ENCODE data around the gene GPATCH11.
A peak's percentile ranks its signal among the peaks of the same experiment; 100 is the strongest.

GPATCH11 gene

DNA sequence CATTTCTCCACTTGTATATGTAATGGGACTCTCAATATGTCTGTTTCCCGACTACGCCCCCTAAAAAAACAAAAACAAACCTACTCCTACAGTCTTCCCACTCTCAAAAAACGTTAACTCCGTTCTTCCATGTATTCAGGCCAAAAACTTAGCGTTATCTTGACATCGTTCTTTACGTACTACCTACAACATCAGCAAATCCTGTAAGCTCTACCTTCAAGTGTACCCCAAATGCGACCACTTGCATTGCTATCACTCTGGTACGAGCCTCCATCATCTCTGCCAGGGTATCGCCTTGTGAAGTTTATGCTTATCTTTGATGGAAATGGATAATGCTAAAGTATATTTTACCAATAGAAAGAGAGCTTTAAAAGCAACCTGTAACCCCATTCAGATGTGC lies 479 bp downstream of the GPATCH11 start:
- DNase-seq (ENCODE audit: low read depth), result no peak
- peak overlapping the region; percentile 86 for H3K4me3 ChIP-seq (ENCODE audit: control insufficient read depth, low read depth, low read length)
- TF ChIP-seq, protein P1, sequence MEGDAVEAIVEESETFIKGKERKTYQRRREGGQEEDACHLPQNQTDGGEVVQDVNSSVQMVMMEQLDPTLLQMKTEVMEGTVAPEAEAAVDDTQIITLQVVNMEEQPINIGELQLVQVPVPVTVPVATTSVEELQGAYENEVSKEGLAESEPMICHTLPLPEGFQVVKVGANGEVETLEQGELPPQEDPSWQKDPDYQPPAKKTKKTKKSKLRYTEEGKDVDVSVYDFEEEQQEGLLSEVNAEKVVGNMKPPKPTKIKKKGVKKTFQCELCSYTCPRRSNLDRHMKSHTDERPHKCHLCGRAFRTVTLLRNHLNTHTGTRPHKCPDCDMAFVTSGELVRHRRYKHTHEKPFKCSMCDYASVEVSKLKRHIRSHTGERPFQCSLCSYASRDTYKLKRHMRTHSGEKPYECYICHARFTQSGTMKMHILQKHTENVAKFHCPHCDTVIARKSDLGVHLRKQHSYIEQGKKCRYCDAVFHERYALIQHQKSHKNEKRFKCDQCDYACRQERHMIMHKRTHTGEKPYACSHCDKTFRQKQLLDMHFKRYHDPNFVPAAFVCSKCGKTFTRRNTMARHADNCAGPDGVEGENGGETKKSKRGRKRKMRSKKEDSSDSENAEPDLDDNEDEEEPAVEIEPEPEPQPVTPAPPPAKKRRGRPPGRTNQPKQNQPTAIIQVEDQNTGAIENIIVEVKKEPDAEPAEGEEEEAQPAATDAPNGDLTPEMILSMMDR (IDR thresholded peaks at IDR 0.05; ENCODE audit: control insufficient read depth, insufficient read depth, low read depth, low read length, missing control alignments), result no peak

DNA sequence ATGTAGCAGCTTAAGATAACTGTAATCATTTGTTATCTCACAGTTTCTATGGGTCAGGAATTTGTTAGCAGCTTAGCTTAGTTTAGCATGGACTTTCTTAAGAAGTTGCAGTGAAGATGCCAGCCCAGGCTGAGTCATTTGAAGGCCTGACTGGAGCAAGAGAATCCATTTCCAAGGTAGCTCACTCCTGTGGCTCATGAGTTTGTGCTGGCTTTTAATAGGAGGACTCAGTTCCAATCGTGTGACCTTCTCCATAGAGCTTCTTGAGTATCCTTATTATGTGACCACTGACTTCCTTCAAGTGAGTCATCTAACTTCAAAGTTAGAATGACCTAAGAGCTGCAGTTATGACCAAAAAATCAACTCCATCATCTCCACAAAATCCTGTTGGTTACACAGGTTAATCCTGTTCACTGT lies 1.4 kb downstream of the GPATCH11 start:
- DNase-seq (ENCODE audit: low read depth), result peak; percentile 28
- TF ChIP-seq, protein P1 (IDR thresholded peaks at IDR 0.05; ENCODE audit: control insufficient read depth, insufficient read depth, low read depth, low read length, missing control alignments), result no peak
- H3K4me3 ChIP-seq (ENCODE audit: control insufficient read depth, low read depth, low read length), result no peak overlapping the region

DNA sequence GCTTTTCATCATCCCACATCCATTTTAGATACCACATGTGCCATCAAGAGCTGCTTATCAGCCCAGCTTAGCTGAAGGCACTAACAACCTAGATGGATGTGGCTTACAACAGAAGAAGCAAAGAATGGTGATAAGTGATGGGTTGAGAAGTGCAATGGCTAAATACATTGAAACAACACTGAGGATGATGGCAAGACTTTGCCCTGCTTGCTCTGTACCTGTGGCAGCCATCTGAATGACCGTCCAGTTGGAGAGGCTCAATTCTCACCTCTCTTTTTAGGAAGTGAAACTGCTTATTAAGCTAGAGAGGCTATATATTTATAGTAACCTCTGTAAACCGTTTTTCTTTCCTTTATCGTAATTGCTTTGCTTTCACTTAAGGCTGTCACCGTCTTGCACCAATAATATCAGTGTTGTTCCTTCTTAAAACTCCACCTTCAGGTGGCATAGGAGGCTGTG lies 5.7 kb downstream of the GPATCH11 start:
- TF ChIP-seq, protein P1 (IDR thresholded peaks at IDR 0.05; ENCODE audit: control insufficient read depth, insufficient read depth, low read depth, low read length, missing control alignments), result no peak
- no peak overlapping the region for H3K4me3 ChIP-seq (ENCODE audit: control insufficient read depth, low read depth, low read length)
- DNase-seq (ENCODE audit: low read depth), result no peak

DNA sequence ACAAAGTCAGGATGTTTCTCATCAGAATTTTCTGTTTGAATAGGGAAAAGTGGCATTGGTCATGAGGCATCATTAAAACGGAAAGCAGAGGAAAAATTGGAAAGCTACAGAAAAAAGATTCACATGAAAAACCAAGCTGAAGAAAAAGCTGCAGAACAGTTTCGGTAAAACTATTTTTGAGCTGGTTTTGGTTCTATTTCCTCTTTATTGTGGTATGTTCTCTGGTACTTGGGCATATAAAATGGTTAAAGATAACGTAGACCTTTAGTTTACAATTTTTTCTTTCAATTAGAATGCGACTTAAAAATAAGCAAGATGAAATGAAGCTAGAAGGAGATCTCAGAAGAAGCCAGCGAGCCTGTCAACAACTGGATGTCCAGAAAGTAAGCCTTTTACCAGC lies 7.6 kb downstream of the GPATCH11 start:
- DNase-seq (ENCODE audit: low read depth), result no peak
- TF ChIP-seq, protein P1 (IDR thresholded peaks at IDR 0.05; ENCODE audit: control insufficient read depth, insufficient read depth, low read depth, low read length, missing control alignments), result no peak
- no peak overlapping the region for H3K4me3 ChIP-seq (ENCODE audit: control insufficient read depth, low read depth, low read length)

DNA sequence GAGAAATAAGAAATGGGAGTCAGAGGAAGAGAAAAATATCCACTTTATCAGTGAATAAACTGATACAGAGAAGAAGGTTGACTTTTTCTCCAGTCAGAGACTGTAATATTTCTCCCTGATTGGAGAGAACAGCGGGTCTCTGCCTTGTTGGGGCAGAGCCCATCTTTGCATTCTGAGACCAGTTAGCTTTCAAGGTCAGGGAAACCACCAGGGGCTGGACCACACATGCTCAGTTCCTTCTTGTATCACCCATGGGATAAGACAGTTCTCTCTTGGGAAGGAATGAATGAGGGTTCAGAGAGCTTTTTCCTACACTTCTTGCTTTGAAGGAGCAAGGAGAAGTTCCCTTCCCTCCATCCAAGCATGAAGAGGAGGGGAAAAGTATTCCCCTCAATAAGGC lies 12.2 kb downstream of the GPATCH11 start:
- no peak overlapping the region for H3K4me3 ChIP-seq (ENCODE audit: control insufficient read depth, low read depth, low read length)
- no peak for DNase-seq (ENCODE audit: low read depth)
- TF ChIP-seq, protein P1 (IDR thresholded peaks at IDR 0.05; ENCODE audit: control insufficient read depth, insufficient read depth, low read depth, low read length, missing control alignments), result no peak

DNA sequence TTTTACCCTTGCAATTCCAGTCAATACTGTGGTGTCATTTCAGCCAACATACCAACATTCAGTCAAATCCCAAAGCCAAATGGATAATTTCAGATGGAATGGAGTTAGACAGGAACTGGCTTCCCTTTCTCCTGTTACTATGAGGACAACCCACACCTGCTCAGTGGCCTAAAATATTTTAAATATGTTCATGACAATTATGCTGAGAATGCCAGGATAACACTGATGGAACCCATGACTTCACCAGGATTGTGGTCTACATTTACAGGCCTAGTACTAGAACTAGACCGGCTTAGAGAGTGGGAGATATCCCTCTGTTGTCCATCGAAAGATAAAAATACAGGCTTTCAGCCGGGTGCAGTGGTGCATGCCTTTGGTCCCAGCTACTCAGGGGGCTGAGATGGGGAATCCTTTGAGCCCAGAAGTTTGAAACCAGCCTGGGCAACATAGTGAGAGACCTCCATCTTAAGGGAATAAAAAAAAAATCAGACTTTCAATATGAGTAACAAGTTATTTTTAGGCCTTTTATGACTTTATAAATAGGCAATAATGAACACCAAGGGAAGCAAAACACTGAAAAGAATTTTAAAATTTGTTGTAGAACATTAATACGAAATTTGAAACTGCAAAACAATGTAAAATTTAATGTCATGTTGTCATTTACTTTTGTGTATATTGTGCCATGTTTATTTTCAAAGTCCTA lies 14.2 kb downstream of the GPATCH11 start:
- H3K4me3 ChIP-seq (ENCODE audit: control insufficient read depth, low read depth, low read length), result no peak overlapping the region
- TF ChIP-seq, protein P1 (IDR thresholded peaks at IDR 0.05; ENCODE audit: control insufficient read depth, insufficient read depth, low read depth, low read length, missing control alignments), result no peak
- DNase-seq (ENCODE audit: low read depth), result no peak
